Left ventricle myocardium inferior (tissue), 1 donor: ENCODE data around the gene SMPD1. TPM values are rescaled to one million over a fixed set of nuclear protein-coding genes. Genes with fewer than 3 reads are reported as not detected.

Experiments
- DNase-seq: peaks from one replicate; pipeline ENCODE4 v3.0.0-alpha.2; 2020
- H3K27ac ChIP-seq: fragments of 200-600 bp; replicated peaks from 2 replicates; pipeline ENCODE4 v1.8.0; 2021
- H3K27me3 ChIP-seq: fragments of 200-600 bp; 2 replicates; pipeline ENCODE4 v1.8.0; 2021; ENCODE audit warnings: low read depth
- H3K36me3 ChIP-seq: fragments of 200-600 bp; 2 replicates; pipeline ENCODE4 v1.8.0; 2021
- H3K4me1 ChIP-seq: fragments of 200-600 bp; 2 replicates; pipeline ENCODE4 v1.8.0; 2021
- H3K4me3 ChIP-seq: fragments of 200-600 bp; 2 replicates; pipeline ENCODE4 v1.8.0; 2021; ENCODE audit warnings: mild to moderate bottlenecking, moderate library complexity
- H3K9me3 ChIP-seq: fragments of 200-600 bp; replicated peaks from 2 replicates; pipeline ENCODE4 v1.8.0; 2021
- CTCF ChIP-seq: fragments of 200-600 bp; IDR thresholded peaks from 2 replicates; pipeline ENCODE4 v1.8.0; 2021; ENCODE audit warnings: antibody characterized with exemption, mild to moderate bottlenecking, borderline replicate concordance
- intact Hi-C: fragments of 100-400 bp; cut with micrococcal nuclease; formaldehyde crosslinking; loops from one replicate; pipeline ENCODE4 v1.11.0; 2022
- total RNA-seq: library from RNA; stranded (reverse); fragmentation: NEBNext Ultra II Directional; extraction: Animal tissue kit (Norgen Biotek cat#: 25700); gene quantifications from one replicate; pipeline ENCODE4 v1.2.1, GENCODE V29; 2021
- donor health status: DM: no; HTN: yes; CAD: no; lungs with severe emphysema.

Gene SMPD1
- total RNA-seq, 1 donor from 2014 or later = 49.7 TPM

GRCh38 chr11:6378640-6378989 lies 11.7 kb upstream of the SMPD1 start:
- intact Hi-C loops = loop anchor here (5.0 kb wide), 2 partner anchors 64 to 129 kb away; partner anchors contain the start of gene HPX
- no peak for DNase-seq
- Histone ChIP-seq H3K27ac (peak overlapping the region; percentile 51), H3K4me1 (peaks cover 12% of the 10 kb centered on the region), H3K9me3 (no peaks in the 10 kb centered on the region), H3K27me3 (no peaks in the 10 kb centered on the region), H3K4me3 (no peak overlapping the region), H3K36me3 (no peaks in the 10 kb centered on the region)
- no peak for TF ChIP-seq CTCF

GRCh38 chr11:6385046-6385777 lies 5.1 kb upstream of the SMPD1 start:
- intact Hi-C loops = no loop called here
- Histone ChIP-seq H3K4me1 (peaks cover 11% of the 10 kb centered on the region), H3K27ac (no peak overlapping the region), H3K36me3 (peaks cover 3% of the 10 kb centered on the region), H3K9me3 (no peaks in the 10 kb centered on the region), H3K4me3 (no peak overlapping the region), H3K27me3 (no peaks in the 10 kb centered on the region)
- TF ChIP-seq CTCF = no peak
- no peak for DNase-seq

- DNase-seq = no peak
- TF ChIP-seq CTCF = no peak
- H3K36me3 ChIP-seq = peaks cover 3% of the 10 kb centered on the region
- no peaks in the 10 kb centered on the region for H3K9me3 ChIP-seq
- peaks cover 28% of the 10 kb centered on the region for H3K4me1 ChIP-seq
- intact Hi-C loops = no loop called here
- H3K27ac ChIP-seq = no peak overlapping the region
- H3K4me3 ChIP-seq = no peak overlapping the region
- no peaks in the 10 kb centered on the region for H3K27me3 ChIP-seq
These were observed 2.3 kb upstream of the SMPD1 start for GRCh38 chr11:6387811-6388599.

GRCh38 chr11:6388748-6389147 lies 1.5 kb upstream of the SMPD1 start:
- H3K4me3 ChIP-seq = no peak overlapping the region
- peaks cover 28% of the 10 kb centered on the region for H3K4me1 ChIP-seq
- DNase-seq = no peak
- H3K36me3 ChIP-seq = peaks cover 9% of the 10 kb centered on the region
- H3K27ac ChIP-seq = peak overlapping the region; percentile 94
- H3K27me3 ChIP-seq = no peaks in the 10 kb centered on the region
- no peaks in the 10 kb centered on the region for H3K9me3 ChIP-seq
- intact Hi-C loops = no loop called here
- TF ChIP-seq CTCF = no peak

- no peak for DNase-seq
- H3K27ac ChIP-seq = peak overlapping the region; percentile 94
- H3K36me3 ChIP-seq = peaks cover 29% of the 10 kb centered on the region
- peak overlapping the region; percentile 93 for H3K4me3 ChIP-seq
- no peaks in the 10 kb centered on the region for H3K9me3 ChIP-seq
- TF ChIP-seq CTCF = no peak
- intact Hi-C loops = no loop called here
- no peaks in the 10 kb centered on the region for H3K27me3 ChIP-seq
- H3K4me1 ChIP-seq = peaks cover 28% of the 10 kb centered on the region
These were observed 620 bp downstream of the SMPD1 start for GRCh38 chr11:6390718-6391469.
